Measurements from ENCODE around the gene CCDC85C. TPM values are rescaled to one million over a fixed set of nuclear protein-coding genes. Genes with fewer than 3 reads are reported as not detected.

Gene CCDC85C
- total and polyA plus RNA-seq, 3 donors from 2014 or later, result 25.6 to 28.3 (median 26.4) TPM

DNA sequence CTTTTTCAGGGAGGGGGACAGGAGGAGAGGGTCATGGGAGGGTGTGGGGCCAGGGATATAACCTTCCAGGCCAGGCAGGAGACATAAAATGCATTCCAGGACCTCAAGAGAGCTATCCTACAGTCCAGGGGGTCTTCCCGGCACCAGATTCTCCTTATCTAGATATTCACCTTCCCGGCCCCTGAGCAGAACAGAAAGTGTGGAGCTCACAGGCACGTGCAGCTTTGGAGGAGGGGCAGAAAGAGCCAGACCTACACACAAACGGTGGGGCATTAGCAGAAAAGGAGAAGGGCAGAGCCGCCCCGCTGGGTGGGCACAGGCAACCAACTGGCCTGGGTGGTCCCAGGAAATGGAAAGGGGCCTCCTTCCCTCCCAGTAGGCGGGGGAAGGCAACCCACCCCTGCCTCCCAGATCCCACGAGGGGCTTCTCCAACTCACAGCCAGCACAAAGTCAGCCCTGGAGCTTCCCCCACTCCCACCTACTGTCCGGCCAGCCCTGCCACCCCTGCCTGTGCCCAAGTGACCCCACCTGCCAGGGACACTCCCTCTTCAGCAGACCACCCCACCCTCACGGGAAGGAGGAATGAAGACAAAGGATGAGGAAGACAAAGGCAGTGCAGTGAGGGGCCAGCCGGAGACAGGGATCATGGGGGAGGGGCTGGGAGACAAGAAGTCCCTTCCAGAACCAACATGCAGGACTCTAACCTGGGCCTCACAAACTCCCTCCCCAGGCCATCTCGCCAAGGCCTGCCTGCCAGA lies 33.3 kb downstream of the CCDC85C start:
- Histone ChIP-seq H3K4me1 (peaks cover 61% of the 10 kb centered on the region), H3K9me3 (no peaks in the 10 kb centered on the region), H3K27ac (no peak overlapping the region), H3K36me3 (ENCODE audit: low read depth, missing control alignments) (no peaks in the 10 kb centered on the region), H3K27me3 (no peaks in the 10 kb centered on the region), H3K4me3 (no peak overlapping the region)
- intact Hi-C loops (cut with DNase I; ENCODE audit: low total_unique reads), result no loop called here
- 80 to 91% methylated on average over 6 to 12 of the region's 12 CpGs for WGBS, 2 donors
- no peak for DNase-seq
- TF ChIP-seq, protein P1, sequence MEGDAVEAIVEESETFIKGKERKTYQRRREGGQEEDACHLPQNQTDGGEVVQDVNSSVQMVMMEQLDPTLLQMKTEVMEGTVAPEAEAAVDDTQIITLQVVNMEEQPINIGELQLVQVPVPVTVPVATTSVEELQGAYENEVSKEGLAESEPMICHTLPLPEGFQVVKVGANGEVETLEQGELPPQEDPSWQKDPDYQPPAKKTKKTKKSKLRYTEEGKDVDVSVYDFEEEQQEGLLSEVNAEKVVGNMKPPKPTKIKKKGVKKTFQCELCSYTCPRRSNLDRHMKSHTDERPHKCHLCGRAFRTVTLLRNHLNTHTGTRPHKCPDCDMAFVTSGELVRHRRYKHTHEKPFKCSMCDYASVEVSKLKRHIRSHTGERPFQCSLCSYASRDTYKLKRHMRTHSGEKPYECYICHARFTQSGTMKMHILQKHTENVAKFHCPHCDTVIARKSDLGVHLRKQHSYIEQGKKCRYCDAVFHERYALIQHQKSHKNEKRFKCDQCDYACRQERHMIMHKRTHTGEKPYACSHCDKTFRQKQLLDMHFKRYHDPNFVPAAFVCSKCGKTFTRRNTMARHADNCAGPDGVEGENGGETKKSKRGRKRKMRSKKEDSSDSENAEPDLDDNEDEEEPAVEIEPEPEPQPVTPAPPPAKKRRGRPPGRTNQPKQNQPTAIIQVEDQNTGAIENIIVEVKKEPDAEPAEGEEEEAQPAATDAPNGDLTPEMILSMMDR (IDR thresholded peaks at IDR 0.05), result no peak

DNA sequence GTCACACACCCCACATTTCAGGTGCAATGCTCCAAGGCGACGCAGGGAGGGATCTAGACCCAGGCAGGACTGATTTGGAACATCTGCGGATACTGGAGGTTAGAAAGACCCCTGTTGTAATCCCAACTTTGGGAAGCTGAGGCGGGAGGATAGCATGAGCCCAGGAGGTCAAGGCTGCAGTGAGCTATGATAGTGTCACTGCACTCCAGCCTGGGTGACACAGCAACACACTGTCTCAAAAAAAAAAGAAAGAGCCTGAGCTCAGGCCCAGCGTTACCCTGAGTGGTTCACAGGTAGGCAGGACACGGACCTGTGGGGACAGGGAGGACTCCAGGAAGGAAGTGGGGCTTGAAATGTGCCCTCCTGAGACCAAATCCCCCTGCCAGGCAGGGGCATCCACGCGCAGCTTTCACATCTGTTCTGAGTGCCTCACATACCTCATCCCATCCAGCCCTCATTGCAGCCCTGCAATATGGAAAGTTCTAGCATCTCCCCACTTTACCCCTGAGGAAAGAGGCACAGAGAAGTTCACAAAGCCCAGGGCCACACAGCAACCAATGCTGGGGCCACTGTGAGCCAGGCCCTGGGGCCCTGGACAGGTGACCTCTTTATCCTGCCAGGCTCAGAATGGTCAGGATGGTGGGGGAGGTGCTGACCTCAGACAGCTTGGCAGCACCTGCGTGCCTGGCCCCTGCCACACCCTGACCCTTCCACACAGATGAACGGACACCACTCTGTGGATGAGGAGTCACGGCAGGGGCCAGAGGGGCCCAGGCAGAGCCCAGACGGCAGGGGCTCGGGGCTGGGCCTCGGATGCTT lies 34.1 kb downstream of the CCDC85C start:
- no peak for TF ChIP-seq POLR2A (IDR thresholded peaks at IDR 0.05)
- TF ChIP-seq, protein P1 (IDR thresholded peaks at IDR 0.05), result no peak
- intact Hi-C loops (cut with DNase I; ENCODE audit: low total_unique reads), result no loop called here
- Histone ChIP-seq H3K4me1 (peaks cover 58% of the 10 kb centered on the region), H3K36me3 (ENCODE audit: low read depth, missing control alignments) (no peaks in the 10 kb centered on the region), H3K9me3 (no peaks in the 10 kb centered on the region), H3K4me3 (no peak overlapping the region), H3K27me3 (no peaks in the 10 kb centered on the region), H3K27ac (no peak overlapping the region)
- no peak for DNase-seq
- WGBS, 2 donors, result 68 to 71% methylated on average over 14 of the region's 14 CpGs

DNA sequence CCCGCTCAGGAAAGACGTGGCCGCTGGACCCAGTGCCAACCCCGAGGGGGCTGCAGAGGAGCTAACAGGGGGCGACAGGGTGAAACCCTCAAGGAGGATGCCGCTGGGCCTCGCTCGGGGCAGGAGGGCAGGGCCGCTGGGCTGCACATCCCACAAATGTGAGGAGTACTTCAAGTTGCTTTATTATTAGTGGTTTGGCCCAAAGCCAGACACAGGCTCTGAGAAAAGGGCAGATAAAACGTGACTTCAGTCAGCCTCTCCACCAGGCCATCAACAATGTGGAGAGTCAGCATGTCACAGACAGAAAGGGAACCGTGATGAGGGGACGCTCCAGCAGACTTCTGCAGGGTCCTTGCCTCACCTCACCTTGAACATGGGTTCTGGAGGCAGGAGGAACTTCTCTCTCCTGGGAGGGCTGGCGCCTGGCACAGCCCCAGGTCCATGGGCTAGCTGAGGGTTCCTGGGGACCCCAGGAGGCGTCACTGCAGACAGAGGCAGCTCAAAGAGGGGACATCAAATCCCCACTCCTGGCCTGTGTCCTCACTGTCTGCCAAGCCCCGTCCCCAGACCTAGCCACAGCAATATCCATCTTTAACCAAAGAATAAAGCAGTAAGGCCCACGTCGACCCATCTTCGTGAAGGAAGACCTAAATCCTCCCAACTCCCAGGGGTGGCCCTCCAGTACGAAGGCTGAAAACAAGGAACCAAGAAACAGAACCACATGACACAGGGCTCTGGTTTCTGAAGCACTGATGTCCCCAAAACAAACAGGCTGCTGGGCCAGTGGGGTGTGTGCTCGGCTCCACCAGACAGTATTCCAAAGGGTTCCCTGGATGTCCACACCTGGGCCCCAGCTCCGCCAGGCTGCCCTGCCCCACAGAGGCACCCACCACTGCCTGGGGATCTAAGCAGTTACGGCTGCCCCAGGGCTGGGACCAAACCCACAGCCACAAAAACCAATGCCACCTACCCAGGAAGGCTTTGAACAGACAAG lies 35.1 kb downstream of the CCDC85C start:
- Histone ChIP-seq H3K27me3 (no peaks in the 10 kb centered on the region), H3K36me3 (ENCODE audit: low read depth, missing control alignments) (no peaks in the 10 kb centered on the region), H3K27ac (no peak overlapping the region), H3K4me3 (no peak overlapping the region), H3K4me1 (peaks cover 56% of the 10 kb centered on the region), H3K9me3 (no peaks in the 10 kb centered on the region)
- intact Hi-C loops (cut with DNase I; ENCODE audit: low total_unique reads), result no loop called here
- TF ChIP-seq POLR2A (IDR thresholded peaks at IDR 0.05), result no peak
- TF ChIP-seq, protein P1 (IDR thresholded peaks at IDR 0.05), result no peak
- peak; percentile 76 for DNase-seq
- WGBS, 2 donors, result 64 to 76% methylated on average over 19 to 22 of the region's 22 CpGs

DNA sequence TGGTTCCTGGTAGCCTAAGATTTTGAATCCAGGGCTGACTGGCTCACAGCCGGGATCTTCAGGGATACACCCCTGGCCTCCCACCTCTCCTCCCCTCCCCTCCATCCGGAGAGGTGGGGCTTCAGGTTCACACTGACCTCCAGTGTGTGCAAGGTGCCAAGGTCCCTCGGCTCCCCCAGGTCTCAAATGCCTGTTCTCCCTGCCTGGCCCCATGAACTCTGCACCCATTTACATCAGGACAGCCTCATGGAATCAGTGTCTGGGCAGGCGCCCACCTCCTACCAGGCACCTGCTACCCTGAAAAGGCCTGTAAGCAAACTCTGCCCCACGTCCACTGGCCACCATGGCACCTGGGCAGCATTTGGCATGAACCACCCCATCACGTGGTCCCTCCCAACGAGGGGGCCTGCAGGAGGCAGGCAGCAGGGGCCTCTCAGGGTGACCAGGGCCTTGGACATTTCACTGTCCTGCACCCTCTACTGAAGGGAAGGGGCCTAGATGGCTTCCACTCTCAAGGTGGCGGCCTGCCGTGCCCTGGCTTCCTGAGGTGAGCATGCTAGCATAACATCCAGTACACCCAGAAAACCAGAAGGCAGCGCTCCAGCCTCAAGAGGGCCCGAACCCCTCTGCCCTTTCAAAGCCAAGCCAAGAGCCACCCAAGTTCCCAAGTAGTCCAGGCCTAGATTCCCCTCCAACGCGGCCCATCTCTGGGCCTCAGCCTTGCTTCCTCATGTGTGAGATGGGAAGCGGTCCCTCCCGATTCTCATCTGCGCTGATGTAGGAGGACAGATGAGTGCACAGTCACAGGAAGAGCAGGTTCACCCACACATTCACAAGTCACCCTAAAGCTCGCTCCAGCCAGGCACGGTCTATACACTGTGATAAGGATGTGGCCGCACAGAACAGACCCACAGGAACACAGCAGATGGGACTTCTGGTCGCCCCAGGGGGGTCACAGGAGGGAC lies 37.3 kb downstream of the CCDC85C start:
- no peak for DNase-seq
- Histone ChIP-seq H3K36me3 (ENCODE audit: low read depth, missing control alignments) (no peaks in the 10 kb centered on the region), H3K4me1 (peaks cover 39% of the 10 kb centered on the region), H3K27me3 (no peaks in the 10 kb centered on the region), H3K9me3 (no peaks in the 10 kb centered on the region), H3K27ac (no peak overlapping the region), H3K4me3 (no peak overlapping the region)
- TF ChIP-seq, protein P1 (IDR thresholded peaks at IDR 0.05), result no peak
- TF ChIP-seq POLR2A (IDR thresholded peaks at IDR 0.05), result no peak
- intact Hi-C loops (cut with DNase I; ENCODE audit: low total_unique reads), result no loop called here
- WGBS, 2 donors, result 91 to 92% methylated on average over 16 to 20 of the region's 20 CpGs

Measured in testis (tissue), 3 donors.